HG02840 (cell line): Measurements from ENCODE around the gene ITIH4.

Source experiments
- ATAC-seq: cut with Tn5 transposase; IDR thresholded peaks from one replicate; pipeline ENCODE4 v1.9.1; 2021; ENCODE audit warnings: mild to moderate bottlenecking, moderate library complexity, moderate number of reproducible peaks; ENCODE audit not compliant: unreplicated experiment, low FRiP score

ITIH4 gene

DNA sequence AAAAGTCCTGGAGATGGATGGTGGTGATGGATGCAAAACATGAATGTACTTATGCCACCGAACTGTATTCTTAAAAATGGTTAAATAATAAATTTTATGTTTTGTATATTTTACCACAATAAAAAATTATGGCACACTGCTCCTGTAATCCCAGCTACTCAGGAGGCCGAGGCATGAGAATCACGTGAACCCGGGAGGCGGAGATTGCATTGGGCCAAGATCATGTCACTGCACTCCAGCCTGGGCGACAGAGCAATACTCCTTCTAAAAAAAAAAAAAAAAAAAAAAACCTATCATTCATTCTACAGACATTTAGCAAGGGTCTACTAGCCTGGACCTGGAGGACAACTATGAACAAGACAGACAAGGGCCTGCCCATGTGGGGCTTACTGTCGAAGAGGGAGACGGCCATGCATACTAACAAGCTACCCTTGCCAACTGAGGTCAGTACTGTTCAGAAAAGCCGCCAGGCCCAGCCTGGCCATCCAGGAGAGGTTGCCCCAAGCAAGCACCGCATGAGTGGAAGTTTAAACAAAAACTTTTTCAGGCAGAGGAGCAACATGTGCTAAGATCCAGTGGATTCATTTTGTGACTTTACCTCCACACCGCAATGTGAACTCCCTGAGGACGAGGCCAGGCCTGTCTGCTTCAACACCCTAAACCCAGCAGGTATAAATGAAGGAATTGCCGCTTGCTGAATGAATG is 57.0 kb downstream of the ITIH4 start:
- no peak for ATAC-seq

DNA sequence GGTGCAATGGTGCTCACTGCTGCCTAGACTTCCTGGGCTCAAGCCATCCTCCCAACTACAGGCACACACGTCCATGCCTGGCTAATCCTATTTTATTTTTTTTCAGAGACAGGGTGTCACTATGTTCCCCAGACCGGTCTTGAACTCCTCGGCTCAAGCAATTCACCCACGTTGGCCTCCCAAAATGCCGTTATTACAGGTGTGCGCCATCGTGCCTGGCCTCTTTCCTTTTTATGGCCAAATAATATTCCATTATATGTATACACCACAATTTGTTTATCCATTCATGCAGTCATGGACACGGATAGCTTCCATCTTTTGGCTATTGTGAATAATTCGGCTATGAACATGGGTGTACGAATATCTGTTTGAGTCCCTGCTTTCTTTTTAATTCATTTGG is 58.8 kb downstream of the ITIH4 start:
- no peak for ATAC-seq

DNA sequence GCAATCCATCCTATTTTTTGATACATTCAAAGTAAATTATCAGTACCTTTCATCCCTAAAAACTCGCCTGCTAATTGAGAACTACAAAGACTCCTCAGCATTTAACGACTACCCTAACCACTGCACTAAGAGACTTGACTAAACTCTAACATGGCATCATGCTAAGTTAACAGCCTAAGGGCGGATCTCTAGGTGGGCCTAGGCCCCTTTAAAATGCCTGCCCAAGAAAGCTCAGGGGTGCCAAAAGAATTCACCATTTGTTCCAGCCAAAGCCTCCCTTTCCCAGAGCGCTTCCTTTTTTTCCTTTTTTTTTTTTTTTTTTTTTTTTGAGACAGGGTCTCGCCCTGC is 59.2 kb downstream of the ITIH4 start:
- no peak for ATAC-seq

DNA sequence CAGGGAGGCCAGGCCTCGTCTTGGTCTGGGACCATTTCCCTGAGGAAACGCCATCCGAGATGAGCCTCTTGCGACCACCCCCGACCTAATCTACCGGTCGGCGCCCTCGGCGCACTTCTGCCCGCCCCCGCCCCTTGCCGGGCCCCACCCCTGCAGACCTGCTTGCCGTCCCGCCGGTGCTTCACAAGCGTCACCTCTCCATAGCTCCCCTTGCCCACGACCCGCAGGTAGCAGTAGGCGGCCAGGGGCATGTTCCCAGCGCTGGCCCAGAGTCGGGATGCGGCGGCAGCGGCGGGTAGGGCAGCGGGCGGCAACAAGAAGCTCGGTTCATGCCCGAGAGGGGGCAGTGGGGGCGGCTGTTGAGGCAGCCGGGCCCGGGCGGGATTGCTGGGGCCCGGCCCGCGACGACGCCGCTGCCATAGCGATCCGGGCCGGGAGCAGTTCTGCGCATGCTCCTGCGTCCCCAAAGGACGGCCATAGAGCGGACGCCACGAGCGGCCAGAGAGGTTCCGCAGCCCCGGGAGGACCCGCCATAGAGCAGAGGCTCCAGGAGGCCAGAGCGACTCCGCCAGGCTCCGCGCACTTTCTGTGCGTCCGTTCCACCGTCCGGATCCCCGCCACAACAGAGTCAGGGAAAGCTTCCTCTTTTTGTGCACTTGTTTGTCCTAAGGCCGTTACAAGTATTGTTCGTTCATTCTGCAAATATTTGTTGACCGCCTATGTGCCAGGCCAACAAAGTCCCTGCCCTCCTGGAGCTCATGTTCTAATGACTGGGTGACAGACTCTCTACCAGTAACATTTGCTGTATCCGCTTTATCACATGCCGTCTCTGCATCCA is 59.8 kb downstream of the ITIH4 start, which contains the start of gene NEK4:
Gene NEK4 (minus strand): TSS at position 445 of the 838 bp plus-strand sequence. CDS start 194 bp downstream, at position 251.
- ATAC-seq, result peak; percentile 94

DNA sequence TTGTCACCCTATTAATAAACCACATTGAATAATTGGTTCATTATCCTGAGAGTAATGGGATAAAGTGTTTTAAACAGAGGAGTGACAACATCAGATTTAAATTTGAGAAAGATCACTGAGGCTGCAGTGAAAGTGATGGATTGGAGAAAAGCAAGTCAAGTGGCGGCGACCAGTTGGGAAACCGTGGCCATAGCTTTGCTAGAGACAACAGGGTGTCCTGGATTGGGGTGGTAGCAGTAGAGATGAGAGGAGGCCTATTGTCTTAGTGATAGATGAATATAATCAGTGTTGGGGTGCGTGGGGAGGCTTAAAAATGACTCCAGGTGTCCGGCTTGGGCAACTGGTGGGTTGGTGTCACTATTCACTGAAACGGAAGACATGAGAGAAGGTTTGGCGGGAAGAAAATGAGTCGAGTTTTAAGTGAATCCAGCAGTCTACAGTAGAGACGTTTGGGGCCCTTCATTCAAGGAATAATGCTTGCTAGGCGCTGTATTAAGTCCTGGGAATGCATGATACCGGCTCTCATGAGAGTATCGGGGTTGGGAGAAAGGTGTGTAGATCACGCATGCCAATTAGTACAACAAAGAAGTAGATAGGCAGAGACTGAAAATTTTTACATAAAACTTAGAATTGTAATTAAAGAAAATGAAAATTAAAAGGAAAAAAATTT is 60.6 kb downstream of the ITIH4 start:
- no peak for ATAC-seq

DNA sequence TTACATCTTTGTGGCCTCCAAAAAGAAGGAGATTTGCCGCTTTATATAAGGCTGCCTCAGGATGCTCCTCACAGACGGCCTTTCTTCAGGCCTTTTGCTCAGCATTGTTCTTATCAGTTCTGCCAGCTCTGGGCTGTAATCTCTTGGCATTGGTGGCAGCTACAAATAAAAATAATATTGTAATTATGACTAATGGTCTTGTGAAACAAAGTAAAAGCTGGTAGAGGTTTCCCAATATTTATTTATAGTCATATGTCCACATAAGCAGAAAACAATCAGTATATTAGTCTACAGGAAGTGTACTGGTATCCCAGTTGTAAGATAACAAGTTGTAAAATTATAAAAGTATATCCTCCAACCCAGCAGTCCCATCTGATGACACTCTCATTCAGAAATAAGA is 67.0 kb downstream of the ITIH4 start:
- ATAC-seq, result no peak
